ENCODE results near the gene SLC46A2. TPM values are rescaled to one million over a fixed set of nuclear protein-coding genes. Genes with fewer than 3 reads are reported as not detected.

SLC46A2 gene
- total and polyA plus RNA-seq, 2 of the 8 experiments (the other 6 are each of a cell fraction or from before 2014, with no cell fraction given): 0.03 TPM; not detected in 1

DNA sequence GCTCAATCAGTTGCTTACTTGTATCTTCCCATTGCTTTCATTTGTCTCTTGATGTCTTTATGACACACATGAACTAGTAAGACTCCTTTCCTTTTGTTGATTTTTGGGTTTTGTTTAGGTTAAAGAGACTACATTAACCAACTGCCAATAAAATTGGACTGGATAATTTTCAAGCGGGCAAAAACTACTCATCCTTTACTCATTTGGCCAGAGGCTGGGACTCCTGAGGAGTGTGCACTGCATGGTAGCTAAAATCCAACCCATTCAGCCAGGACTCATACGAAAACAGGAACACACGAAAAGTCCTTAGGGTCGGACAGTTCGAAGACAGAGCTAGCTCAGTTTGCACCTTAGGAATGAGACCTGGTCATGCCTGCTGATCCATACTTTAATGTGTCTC, 6.0 kb downstream of the SLC46A2 start (continued):
- TF ChIP-seq CBX5 (IDR thresholded peaks at IDR 0.05; ENCODE audit: low read depth, low read length) (no peak), KDM1A (IDR thresholded peaks at IDR 0.05; ENCODE audit: borderline replicate concordance, low read length) (no peak), MAX (IDR thresholded peaks at IDR 0.05) (no peak), TBP (IDR thresholded peaks at IDR 0.05; ENCODE audit: low read depth, low read length) (no peak), CHD1 (IDR thresholded peaks at IDR 0.05; ENCODE audit: low read depth, low read length) (no peak)
